GM18499 (cell line): ENCODE measurements around the gene ZNF469.

Source experiments
- ATAC-seq: cut with Tn5 transposase; IDR thresholded peaks from one replicate; pipeline ENCODE4 v1.9.1; 2021; ENCODE audit warnings: moderate number of reproducible peaks; ENCODE audit not compliant: insufficient read depth, unreplicated experiment

The ZNF469 gene, protein sequence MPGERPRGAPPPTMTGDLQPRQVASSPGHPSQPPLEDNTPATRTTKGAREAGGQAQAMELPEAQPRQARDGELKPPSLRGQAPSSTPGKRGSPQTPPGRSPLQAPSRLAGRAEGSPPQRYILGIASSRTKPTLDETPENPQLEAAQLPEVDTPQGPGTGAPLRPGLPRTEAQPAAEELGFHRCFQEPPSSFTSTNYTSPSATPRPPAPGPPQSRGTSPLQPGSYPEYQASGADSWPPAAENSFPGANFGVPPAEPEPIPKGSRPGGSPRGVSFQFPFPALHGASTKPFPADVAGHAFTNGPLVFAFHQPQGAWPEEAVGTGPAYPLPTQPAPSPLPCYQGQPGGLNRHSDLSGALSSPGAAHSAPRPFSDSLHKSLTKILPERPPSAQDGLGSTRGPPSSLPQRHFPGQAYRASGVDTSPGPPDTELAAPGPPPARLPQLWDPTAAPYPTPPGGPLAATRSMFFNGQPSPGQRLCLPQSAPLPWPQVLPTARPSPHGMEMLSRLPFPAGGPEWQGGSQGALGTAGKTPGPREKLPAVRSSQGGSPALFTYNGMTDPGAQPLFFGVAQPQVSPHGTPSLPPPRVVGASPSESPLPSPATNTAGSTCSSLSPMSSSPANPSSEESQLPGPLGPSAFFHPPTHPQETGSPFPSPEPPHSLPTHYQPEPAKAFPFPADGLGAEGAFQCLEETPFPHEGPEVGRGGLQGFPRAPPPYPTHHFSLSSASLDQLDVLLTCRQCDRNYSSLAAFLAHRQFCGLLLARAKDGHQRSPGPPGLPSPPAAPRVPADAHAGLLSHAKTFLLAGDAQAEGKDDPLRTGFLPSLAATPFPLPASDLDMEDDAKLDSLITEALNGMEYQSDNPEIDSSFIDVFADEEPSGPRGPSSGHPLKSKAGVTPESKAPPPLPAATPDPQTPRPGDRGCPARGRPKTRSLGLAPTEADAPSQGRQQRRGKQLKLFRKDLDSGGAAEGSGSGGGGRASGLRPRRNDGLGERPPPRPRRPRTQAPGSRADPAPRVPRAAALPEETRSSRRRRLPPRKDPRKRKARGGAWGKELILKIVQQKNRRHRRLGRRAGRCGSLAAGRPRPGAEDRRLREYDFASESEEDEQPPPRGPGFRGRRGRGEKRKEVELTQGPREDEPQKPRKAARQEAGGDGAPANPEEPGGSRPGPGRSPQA (N-terminal part only)

DNA sequence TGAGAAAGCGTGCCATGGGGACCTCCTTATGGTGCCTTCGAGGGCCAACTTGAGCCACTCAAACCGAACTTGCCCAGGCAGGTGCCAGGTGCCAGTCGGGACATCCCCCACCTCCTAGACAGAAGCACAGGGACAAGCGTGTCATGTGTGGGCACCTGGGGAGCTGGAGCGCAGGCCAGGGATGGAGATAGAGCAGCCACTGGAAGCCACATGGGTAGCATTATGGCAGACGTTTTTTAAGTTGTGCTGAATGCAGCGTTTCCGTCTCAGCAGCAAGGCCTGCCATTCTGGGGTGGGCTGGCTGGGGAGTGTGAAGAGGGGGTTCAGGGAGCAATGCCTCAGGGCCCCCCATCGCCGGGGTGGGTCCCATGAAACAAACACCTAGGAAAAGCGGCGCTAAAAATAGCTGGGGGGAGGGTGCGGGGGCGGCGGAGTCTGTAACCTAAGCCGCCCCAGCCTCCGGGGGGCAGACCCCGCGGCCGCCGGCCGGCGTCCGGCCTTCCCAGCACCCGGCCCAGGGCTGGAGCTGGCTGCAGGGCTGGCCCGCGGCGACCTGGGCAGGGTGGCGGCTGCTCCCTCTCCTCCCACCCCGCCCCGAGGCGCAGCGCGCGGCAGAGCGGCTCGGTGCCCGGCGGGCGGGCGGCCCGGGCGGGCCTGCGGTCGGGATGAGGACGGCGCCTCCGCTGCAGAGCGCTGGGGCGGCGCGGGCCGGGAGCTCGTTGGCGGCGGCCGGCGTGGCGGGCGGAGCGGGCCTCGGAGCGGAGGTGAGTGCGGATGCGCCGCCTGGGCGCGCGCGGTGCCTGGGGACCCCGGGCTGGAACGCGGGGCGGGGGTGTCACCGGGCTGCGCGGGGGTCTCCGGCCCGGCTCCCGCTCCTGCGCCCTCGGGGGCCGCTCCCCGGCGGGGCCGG lies at the start of gene ZNF469:
Gene ZNF469, plus strand, starts transcription at position 469 of the 910 bp plus-strand sequence. CDS start 44,512 bp downstream, outside the sequence.
- ATAC-seq, result no peak

DNA sequence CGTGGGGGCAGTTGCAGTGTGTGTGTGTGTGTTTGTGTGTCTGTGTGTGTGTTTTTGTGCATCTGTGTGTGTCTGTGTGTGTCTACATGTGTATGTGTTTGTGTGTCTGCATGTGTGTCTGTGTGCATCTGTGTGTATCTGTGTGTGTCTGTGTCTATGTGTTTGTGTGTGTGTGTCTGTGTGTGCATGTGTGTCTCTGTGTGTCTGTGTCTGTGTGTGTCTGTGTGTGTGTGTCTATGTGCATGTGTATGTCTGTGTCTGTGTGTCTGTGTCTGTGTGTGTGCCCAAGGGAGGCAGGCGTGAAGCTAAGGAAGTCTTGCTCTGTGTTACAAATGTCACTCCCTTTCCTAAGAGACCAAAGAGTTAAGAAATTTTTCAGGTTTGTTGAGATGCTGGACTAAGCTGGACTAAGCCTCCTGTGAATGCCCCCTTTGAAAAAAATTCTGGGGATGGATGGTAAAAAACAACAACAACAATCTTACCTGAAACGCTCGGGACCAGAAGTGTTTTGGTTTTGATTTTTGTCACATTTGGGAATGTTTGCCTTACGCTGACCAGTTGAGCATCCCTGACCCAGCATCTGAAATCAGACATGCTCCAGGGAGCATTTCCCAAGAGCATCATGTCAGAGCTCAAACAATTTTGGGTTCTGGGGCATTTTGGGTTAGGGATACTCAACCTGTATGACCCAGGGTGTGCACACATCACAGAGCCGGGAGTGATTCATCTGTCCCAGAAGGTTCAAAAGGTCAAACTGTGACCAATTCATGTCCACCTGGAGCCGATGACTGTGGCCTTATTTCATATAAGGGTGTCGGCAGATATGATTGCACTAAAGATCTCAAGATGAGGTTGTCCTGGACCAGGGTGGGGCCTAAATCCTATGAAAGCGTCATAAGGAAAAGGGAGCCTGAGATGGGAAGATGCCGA lies 48.6 kb upstream of the ZNF469 start:
- ATAC-seq, result no peak

DNA sequence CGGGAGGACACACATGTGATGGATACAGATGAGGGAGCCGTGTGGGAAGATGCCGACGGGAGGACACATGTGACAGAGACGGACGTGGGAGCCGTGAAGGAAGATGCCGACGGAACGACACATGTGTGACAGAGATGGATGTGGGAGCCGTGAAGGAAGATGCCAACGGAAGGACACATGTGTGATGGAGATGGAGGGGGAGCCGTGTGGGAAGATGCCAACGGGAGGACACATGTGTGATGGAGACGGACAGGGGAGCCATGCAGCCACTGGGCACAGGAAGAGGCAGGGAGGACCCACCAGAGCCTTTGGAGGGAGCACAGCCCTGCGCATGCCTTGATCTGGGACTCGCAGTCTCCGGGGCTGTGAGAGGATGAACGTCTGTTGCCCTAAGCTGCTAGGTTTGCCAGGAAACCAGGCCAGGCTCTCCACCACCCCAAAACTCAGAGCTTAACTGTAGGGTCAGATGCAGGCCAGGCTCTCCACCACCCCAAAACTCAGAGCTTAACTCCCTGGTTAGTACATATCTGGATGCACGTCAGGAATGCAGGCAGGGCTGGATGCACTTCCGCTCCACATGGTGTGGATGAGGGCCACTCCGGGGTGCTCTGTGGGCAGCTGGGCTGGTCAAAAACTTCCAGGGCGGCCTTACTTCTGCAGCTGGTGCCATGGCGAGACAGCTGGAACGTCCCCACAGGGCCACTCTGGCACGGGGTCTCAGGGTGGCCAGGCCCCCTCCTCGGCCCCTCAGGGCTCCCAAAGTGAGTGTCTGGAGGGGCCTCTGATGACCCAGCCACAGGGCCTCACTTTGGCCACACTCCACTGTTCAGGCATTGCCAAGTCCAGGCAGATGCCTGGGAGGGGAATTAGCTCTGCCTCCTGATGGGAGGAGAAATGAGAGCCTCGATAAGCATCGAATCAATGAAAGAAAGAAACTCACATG lies 47.7 kb upstream of the ZNF469 start:
- no peak for ATAC-seq

DNA sequence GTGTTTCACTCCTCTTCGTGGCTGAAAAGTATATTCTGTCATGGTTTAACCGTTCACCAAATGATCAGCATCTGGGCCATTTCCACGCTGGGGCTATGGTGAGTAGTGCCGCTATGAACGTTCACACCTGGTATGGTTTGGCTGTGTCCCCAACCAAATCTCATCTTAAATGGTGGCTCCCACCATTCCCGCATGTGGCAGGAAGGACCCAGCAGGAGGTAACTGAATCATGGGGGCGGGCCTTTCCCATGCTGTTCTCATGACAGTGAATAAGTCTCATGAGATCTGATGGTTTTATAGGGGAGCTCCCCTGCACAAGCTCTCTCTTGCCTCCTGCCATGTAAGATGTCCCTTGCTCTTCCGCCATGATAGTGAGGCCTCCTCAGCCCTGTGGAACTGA lies 45.7 kb upstream of the ZNF469 start:
- ATAC-seq, result no peak

DNA sequence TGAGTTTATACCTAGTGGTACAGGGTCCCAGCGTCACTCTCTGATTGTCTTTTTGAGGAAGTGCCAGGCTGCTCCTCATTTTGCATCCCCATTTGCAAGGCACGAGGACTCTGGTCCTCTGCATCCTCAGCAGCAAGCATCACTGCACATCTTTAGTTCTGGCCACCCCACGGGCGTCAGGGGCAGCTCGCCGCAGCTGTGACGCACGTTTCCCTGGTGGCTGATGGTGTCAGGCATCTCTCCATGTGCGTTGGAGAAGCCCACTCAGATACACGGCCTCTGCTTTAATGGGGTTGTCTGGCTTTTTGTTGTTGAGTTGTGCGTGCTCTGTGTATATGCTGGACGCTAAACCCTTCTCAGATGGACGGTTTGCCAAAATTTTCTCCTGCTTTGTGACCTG lies 45.2 kb upstream of the ZNF469 start:
- ATAC-seq, result no peak

DNA sequence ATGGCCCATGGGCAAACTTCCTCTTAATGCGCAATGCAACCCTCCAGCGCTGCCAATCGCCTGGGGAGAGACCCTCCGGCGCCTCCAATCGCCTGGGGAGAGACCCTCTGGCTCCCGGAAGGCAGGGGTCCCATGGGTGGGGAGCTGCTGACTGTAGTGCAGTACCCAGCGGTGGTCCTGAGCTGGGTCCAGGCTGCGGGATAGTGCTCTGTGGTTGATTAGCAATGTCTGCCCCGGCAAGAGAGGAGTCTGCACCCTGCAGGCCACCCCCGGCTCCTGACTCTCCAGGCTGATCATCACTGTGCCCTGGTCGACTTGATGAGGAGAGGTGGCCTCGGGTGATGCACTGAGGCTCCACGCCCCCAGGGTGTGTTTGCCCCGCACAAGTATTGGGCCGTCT lies 44.6 kb upstream of the ZNF469 start:
- ATAC-seq, result no peak

DNA sequence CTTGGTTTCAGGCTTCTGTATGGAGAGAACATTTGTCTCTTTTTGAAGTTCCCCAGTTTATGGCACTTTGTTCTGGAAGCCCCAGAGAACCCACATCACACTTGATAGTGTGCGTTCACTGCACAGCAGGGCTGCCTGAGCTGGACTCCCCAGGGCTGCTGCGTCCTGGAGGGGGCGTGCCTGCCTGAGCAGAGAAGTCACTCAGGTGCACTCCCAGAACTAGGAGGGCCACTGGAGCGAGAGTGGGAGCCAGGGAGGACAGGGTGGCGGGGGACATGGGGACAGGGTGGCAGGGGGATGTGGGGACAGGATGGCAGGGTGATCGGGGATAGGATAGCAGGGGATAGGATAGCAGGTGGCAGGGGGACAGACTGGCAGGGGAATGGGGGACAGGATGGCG lies 43.9 kb upstream of the ZNF469 start:
- no peak for ATAC-seq

DNA sequence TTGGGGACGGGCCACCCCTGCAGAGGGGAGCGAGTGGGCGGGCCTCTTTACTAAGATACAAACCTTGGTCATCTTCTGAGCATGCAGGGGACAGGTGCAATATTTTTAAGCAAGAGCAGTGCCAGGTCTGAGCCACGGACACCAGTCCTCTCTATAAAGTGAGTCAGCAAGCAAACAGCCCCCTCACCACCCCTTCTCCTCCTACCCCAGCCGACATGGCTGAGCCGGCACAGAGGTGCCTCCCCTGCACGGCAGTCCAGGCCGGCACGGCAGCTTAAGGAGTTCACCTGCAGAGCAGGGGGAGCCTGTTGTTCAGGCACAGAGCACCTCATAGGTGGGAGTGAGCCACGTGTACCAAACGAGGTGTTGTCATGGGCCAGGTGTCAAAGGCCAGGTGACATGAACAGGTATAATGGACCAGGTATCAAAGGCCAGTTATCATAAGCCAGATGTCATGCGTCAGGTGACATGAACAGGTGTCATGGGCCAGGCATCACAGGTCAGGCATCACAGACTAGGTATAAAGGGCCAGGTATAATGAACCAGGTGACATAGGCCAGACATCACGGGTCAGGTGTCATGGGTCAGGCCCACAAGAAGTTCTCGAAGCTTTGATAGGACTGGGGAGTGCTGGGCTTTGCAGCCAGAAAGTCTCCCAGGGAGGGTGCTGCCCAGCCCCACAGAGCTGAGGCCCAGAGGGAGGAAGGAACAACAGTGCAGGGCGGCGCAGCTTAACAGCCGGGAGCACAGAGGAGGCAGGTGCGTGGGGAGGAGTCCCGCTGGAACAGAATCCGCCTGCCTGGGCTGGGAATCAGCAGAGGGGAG lies 42.6 kb upstream of the ZNF469 start:
- ATAC-seq, result no peak

DNA sequence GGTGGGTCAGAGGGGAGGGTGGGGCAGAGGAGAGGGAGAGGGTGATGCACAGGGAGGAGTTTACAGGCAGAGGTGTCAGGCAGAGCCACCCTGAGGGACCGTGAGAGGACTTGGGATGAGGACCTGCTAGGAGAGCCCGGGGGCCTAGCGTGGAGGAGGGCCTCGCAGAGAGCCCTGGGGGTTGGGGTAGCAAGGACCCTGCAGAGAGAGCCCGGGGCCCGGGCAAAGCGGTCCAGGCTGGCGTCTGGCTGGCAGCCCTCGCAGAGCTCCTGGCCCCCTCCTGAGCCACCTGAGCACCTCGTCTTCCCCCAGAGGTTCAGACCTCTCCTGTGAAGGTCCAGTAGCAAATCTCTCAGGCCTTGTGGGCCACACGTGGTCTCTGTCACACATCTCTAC lies 42.0 kb upstream of the ZNF469 start:
- no peak for ATAC-seq

DNA sequence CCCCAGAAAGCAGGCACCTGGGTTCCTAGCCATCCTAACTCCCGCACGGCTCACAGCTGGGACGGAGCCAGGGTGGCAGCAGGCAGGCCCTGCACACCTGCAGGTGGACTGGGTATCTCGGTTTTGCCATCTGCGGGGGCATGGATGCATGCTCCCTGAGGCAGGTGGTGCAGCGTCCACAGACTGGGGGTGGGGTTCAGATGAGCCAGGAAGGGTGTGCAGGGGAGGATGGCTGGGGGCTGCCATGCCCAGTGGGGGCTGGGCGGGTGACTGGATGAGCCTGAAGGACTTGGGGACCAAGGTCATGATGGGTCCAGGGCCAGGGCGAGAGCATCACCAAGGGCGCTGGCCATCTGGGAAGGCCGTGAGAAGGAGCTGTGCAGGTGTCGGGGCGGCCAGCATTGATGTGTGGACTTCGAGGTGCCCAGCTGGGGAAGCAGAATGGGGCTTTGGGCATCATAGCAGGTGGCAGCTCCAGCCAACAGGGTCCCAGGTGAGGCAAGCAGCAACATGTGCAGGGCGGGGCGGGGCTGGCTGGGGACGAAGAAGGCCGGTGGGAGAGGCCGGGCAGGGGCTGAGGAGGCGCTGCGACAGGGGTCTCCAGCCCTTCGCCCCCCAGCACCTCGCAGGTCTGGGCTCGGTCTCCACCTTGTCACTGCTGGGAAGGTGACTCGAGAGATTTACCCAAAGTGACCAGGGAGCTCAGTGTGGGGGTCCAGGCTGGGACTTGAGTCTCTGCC lies 41.0 kb upstream of the ZNF469 start:
- no peak for ATAC-seq

DNA sequence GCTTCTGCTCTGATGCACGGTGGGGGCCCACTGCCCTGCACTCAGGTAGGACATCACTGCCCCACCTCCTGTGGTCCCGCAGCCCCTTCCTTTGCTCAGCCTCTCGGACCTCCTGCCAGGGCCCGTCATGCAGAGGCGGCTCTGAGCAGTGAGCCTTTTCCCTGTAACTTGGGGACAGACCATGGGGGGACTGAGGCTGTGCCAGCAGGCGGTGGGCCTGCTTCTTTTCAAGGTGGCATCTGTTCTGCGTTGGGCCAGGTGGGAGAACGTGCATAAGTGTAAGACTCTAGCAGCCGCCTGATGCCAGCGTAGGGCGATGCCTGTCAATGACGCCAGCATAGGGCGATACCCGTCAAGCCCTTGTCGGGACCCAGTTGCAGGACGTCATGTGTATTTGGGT lies 40.3 kb upstream of the ZNF469 start:
- no peak for ATAC-seq

DNA sequence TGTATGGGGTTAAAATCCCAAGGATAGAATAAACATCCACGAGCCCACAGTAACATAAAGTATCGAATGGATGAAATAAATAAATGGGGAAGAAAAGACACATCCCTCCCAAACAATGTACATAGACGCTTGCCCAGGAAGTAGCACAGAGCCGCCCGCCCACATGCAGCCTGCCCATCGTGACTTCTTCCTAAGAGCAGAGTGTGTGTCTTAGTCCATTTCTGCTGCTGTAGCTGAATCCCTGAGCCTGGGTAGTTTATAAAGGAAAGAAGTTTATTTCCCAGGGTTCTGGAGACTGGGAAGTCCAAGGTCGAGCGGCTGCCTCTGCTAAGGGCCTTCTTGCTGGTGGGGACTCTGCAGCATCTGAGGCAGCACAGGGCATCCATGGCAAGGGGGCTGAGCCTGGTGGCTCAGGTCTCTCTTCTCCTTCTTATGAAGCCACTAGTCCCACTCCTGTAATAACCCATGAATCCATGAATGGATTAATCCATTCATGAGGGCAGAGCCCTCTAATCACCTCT lies 39.4 kb upstream of the ZNF469 start:
- ATAC-seq, result no peak

DNA sequence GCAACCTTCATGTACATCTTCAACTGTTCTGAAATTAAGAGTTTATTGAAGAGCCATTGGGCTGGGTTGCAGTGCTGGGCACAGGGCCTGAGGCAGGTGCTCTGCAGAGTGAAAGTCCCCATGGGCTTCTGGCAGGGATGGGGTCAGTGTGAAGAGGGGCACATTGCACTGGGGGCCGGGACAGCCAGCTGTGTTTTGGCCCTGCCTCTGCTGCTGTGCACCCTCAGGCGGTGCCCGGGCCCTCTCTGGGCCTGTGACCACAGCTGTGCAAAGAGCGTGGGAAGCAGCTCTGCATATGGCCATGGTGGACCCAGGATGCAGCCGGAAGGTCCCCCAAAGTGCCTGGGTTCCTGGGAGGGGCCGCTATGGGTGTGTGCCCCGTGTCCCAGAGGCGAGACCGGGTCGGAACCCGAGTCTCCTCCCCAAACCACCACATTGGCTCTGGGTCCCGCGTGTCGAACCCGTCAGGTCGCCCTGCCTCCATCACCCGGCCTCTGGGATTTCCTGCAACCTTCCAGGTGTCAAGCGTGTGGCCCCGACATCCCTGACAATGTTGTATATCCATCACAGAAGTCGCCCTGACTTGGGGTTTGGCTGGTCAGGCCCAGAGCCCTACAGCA lies 38.2 kb upstream of the ZNF469 start:
- ATAC-seq, result no peak

DNA sequence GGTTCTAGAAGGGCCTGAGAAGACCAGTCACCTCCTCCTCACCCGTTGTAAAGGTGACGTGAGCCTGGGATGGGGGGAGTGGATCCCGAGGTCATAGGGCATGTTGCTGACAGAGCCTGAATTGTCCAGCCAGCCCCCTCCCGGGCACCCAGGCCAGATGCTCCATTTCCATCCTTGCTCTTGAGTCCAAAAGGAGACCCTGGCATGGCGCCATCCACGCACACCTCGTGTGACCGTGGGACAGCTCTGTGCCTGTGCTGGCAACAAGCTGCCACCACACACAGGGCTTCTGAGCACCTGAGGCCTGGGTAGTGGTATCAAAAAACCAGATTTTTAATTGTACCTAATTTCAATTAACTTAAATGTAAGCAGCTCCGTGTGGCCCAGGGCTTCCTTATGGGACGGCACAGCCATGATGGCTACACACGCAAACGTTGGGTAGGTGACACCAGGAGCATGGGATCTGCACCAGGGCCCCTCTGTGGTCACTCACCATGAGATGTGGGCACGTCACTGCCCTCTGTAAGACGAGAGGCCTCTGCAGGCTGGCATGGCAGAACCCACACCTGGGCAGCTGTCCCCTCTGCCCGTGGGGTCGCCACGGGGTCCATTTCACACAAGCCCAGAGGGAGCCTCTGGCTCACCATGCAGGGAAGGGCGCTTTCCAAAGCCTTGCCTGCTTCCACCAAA lies 37.6 kb upstream of the ZNF469 start:
- ATAC-seq, result no peak
